Measurements from ENCODE around the gene TRPM4.

The TRPM4 gene

DNA sequence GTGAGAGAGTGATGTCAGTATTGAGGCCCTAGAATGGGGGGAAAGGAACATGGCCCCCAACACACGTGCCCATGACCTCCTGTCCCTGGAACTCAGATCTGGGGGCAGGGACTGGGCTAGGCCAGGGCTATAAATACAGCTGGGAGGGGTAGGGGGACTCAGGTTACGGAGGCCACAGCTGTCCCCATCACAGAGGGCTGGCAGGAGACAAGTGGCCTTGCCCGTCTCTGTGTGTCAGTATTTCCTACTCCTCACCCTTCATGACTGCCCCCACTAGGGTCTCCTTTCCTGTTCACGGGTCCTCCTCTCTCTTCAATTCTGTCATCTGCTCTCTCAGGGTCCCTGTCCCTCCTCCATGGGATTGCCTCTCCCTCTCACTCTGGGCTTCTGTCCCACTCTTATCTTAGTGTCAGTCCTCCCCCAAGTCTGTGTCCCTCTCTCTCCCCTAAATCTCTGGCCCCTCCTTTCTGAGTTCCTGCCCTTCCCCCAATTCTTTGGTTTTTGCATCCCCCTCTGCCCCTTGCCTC lies 1.7 kb upstream of the TRPM4 start:
- H2AK5ac ChIP-seq (ENCODE audit: low read depth, low read length), result peak overlapping the region; percentile 81

DNA sequence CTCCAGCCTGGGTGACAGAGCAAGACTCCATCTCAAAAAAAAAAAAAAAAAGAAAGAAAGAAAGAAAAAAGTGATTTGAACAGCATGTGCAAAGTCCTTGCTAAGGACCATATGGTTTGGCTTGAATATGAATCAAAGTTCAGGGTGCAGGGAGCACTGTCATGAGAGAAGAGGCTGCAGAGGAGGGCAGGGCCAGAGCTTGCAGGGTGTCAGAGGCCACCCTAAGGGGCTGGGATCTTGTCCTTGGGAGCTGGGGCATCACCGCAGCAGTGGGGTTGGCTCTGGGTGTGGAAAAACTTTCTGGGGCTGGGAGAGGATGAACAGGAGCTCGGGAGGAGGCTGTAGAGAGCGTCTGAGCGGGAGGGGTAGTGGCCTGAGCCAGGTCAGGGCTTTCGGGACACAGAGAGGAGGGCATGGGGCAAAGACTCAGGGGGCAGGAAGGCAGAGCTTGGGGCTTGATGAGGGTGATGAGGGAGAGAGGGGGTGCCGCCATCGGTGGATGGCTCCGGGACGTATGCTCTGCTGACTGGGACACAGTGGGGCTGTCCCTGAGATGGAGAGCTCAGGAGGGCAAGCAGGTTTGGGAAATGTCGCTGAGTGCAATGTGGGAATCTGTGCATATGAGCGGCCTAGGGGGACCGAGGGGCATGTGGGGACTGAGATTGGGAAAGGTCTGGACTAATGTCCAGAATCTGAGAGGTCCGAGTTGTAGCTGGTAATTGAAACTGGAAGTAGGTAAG lies 3.0 kb downstream of the TRPM4 start:
- H2AK5ac ChIP-seq (ENCODE audit: low read depth, low read length), result peak overlapping the region; percentile 7
- no peak overlapping the region for H2BK12ac ChIP-seq (ENCODE audit: low read length)
- H3K36me3 ChIP-seq (replicated peaks in 1 of 2; ENCODE audit: control insufficient read depth in 2 of 2, insufficient read depth in 2 of 2, low read length in 2 of 2), result peaks cover 0 to 32% of the 10 kb centered on the region in 2 donors
- no peak overlapping the region for H2AFZ ChIP-seq (ENCODE audit: low read length)
- peaks cover 2% of the 10 kb centered on the region for H3K79me1 ChIP-seq (ENCODE audit: low read depth, low read length)
- peak overlapping the region; percentile 56 for H3K14ac ChIP-seq (ENCODE audit: low read length)
- H3K27ac ChIP-seq (replicated peaks; ENCODE audit: low read length), result no peak overlapping the region
- peak overlapping the region; percentile 55 for H3K23ac ChIP-seq (ENCODE audit: low read depth, low read length, poor library complexity)
- H3K4me3 ChIP-seq (ENCODE audit: low read length in 2 of 2), result no peak overlapping the region
- H3K4me1 ChIP-seq (ENCODE audit: control insufficient read depth in 2 of 2, insufficient read depth in 1 of 2, low read depth in 1 of 2, low read length in 2 of 2), result peaks cover 10 to 16% of the 10 kb centered on the region in 2 donors
- no peak overlapping the region for H3K4me2 ChIP-seq (ENCODE audit: insufficient read depth, low read length, poor library complexity, severe bottlenecking)
- no peak overlapping the region for H3K18ac ChIP-seq (ENCODE audit: low read length)
- H3K4ac ChIP-seq (ENCODE audit: low read length), result no peak overlapping the region
- H3K9me3 ChIP-seq (replicated peaks in 1 of 2; ENCODE audit: control insufficient read depth in 2 of 2, insufficient read depth in 1 of 2, low read depth in 1 of 2, low read length in 2 of 2), result no peaks in the 10 kb centered on the region
- no CpG with 5 or more reads among the region's 13 CpGs for WGBS, 2 donors (ENCODE audit: extremely low coverage in 2 of 2, insufficient read length in 2 of 2, insufficient replicate concordance in 1 of 2)
- no peak overlapping the region for H4K91ac ChIP-seq (ENCODE audit: low read depth, low read length, poor library complexity)
- DNase-seq (ENCODE audit: low spot score), result no peak
- H2BK120ac ChIP-seq (ENCODE audit: low read depth, low read length), result no peak overlapping the region
- H2BK5ac ChIP-seq (ENCODE audit: low read length), result peak overlapping the region; percentile 87
- no peak overlapping the region for H3K9ac ChIP-seq (ENCODE audit: low read depth, low read length, poor library complexity)
- peaks cover 0 to 12% (median 0%) of the 10 kb centered on the region in 3 experiments for H3K27me3 ChIP-seq (ENCODE audit: control insufficient read depth in 3 of 3, insufficient read depth in 3 of 3, low read depth in 1 of 3, low read length in 3 of 3)
- no peak overlapping the region for H4K8ac ChIP-seq (ENCODE audit: low read depth, low read length)
- H2BK15ac ChIP-seq (ENCODE audit: low read length), result no peak overlapping the region

More for the DNA sequence above, 1.7 kb upstream of the TRPM4 start:
- Histone ChIP-seq H3K18ac (ENCODE audit: low read length) (peak overlapping the region; percentile 67), H3K14ac (ENCODE audit: low read length) (no peak overlapping the region), H3K4me2 (ENCODE audit: insufficient read depth, low read length, poor library complexity, severe bottlenecking) (no peak overlapping the region), H3K4ac (ENCODE audit: low read length) (no peak overlapping the region), H3K9me3 (replicated peaks in 1 of 2; ENCODE audit: control insufficient read depth in 2 of 2, insufficient read depth in 1 of 2, low read depth in 1 of 2, low read length in 2 of 2) (peaks cover 0 to 2% of the 10 kb centered on the region in 2 donors), H2BK15ac (ENCODE audit: low read length) (peak overlapping the region; percentile 64), H2BK12ac (ENCODE audit: low read length) (no peak overlapping the region), H3K36me3 (replicated peaks in 1 of 2; ENCODE audit: control insufficient read depth in 2 of 2, insufficient read depth in 2 of 2, low read length in 2 of 2) (peaks cover 0 to 12% of the 10 kb centered on the region in 2 donors), H2BK120ac (ENCODE audit: low read depth, low read length) (no peak overlapping the region), H3K27ac (replicated peaks; ENCODE audit: low read length) (no peak overlapping the region), H4K8ac (ENCODE audit: low read depth, low read length) (no peak overlapping the region), H3K4me1 (ENCODE audit: control insufficient read depth in 2 of 2, insufficient read depth in 1 of 2, low read depth in 1 of 2, low read length in 2 of 2) (peaks cover 20% of the 10 kb centered on the region in 2 donors), H2AFZ (ENCODE audit: low read length) (peak overlapping the region; percentile 76), H4K91ac (ENCODE audit: low read depth, low read length, poor library complexity) (no peak overlapping the region), H3K23ac (ENCODE audit: low read depth, low read length, poor library complexity) (no peak overlapping the region), H2BK5ac (ENCODE audit: low read length) (no peak overlapping the region), H3K27me3 (ENCODE audit: control insufficient read depth in 3 of 3, insufficient read depth in 3 of 3, low read depth in 1 of 3, low read length in 3 of 3) (peaks cover 0 to 26% (median 0%) of the 10 kb centered on the region in 3 experiments), H3K79me1 (ENCODE audit: low read depth, low read length) (peaks cover 2% of the 10 kb centered on the region), H3K9ac (ENCODE audit: low read depth, low read length, poor library complexity) (no peak overlapping the region), H3K4me3 (ENCODE audit: low read length in 2 of 2) (no peak overlapping the region)
- no peak for DNase-seq (ENCODE audit: low spot score)
- WGBS, 2 donors (ENCODE audit: extremely low coverage in 2 of 2, insufficient read length in 2 of 2, insufficient replicate concordance in 1 of 2), result no CpG with 5 or more reads among the region's 4 CpGs

DNA sequence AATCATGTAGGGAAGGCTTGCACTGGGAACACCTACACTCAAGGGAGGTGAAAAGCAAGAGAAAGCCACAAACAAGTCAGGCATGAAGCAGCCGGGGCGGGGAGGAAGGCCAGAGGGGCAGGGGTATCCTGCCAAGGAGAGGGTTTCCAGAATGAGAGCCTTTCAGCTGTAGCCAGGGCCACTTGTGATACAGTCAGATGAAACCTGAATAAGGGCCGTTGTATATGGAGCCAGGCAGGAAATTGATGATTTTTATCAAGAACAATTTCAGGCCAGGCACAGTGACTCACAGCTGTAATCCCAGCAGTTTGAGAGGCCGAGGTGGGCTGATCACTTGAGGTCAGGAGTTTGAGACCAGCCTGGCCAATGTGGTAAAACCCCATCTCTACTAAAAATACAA lies 4.4 kb downstream of the TRPM4 start:
- H2AFZ ChIP-seq (ENCODE audit: low read length), result no peak overlapping the region
- H2BK12ac ChIP-seq (ENCODE audit: low read length), result no peak overlapping the region
- no peak overlapping the region for H3K4me3 ChIP-seq (ENCODE audit: low read length in 2 of 2)
- H2BK5ac ChIP-seq (ENCODE audit: low read length), result no peak overlapping the region
- no peak overlapping the region for H4K8ac ChIP-seq (ENCODE audit: low read depth, low read length)
- peaks cover 0 to 8% (median 0%) of the 10 kb centered on the region in 3 experiments for H3K27me3 ChIP-seq (ENCODE audit: control insufficient read depth in 3 of 3, insufficient read depth in 3 of 3, low read depth in 1 of 3, low read length in 3 of 3)
- no peak overlapping the region for H3K23ac ChIP-seq (ENCODE audit: low read depth, low read length, poor library complexity)
- no CpG with 5 or more reads among the region's 4 CpGs for WGBS, 2 donors (ENCODE audit: extremely low coverage in 2 of 2, insufficient read length in 2 of 2, insufficient replicate concordance in 1 of 2)
- H2BK15ac ChIP-seq (ENCODE audit: low read length), result no peak overlapping the region
- no peak for DNase-seq (ENCODE audit: low spot score)
- no peak overlapping the region for H3K27ac ChIP-seq (replicated peaks; ENCODE audit: low read length)
- H2AK5ac ChIP-seq (ENCODE audit: low read depth, low read length), result no peak overlapping the region
- H3K14ac ChIP-seq (ENCODE audit: low read length), result no peak overlapping the region
- peaks cover 3 to 13% of the 10 kb centered on the region in 2 donors for H3K4me1 ChIP-seq (ENCODE audit: control insufficient read depth in 2 of 2, insufficient read depth in 1 of 2, low read depth in 1 of 2, low read length in 2 of 2)
- H3K36me3 ChIP-seq (replicated peaks in 1 of 2; ENCODE audit: control insufficient read depth in 2 of 2, insufficient read depth in 2 of 2, low read length in 2 of 2), result peaks cover 0 to 36% of the 10 kb centered on the region in 2 donors
- H4K91ac ChIP-seq (ENCODE audit: low read depth, low read length, poor library complexity), result no peak overlapping the region
- no peak overlapping the region for H3K18ac ChIP-seq (ENCODE audit: low read length)
- no peak overlapping the region for H3K9ac ChIP-seq (ENCODE audit: low read depth, low read length, poor library complexity)
- peaks cover 2% of the 10 kb centered on the region for H3K79me1 ChIP-seq (ENCODE audit: low read depth, low read length)
- no peaks in the 10 kb centered on the region for H3K9me3 ChIP-seq (replicated peaks in 1 of 2; ENCODE audit: control insufficient read depth in 2 of 2, insufficient read depth in 1 of 2, low read depth in 1 of 2, low read length in 2 of 2)
- no peak overlapping the region for H3K4ac ChIP-seq (ENCODE audit: low read length)
- no peak overlapping the region for H2BK120ac ChIP-seq (ENCODE audit: low read depth, low read length)
- H3K4me2 ChIP-seq (ENCODE audit: insufficient read depth, low read length, poor library complexity, severe bottlenecking), result no peak overlapping the region

DNA sequence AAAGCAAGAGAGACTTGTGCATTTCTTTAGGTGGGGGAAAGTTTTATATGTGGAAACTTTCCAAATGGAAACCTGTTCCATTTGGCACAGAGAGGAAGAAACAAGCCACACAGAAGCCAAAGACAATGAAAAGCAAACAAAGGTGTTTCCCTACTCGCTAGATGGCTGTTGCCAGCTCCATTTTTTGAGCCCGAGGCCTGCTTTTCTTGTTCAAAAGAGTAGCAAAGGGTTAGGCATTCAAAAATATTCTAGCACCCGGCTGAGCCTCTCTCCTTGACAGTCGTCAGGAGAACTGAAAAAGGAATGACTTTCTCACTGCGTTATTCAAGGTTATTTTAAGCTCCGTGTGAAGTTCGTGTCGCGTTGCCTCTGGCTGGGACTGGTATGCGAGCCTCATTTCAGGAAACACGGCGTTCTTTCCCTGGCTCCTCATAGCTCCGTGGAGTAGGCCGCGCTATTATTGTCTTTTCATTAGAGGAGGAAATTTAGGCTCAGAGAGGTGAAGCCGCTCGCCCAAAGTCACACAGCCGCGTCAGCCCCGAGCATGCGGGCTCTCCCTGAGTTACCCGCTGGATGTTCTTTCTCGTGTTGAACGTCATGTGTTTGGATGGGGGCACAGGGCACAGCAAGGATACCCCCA lies 7.6 kb downstream of the TRPM4 start:
- Histone ChIP-seq H3K4me3 (ENCODE audit: low read length in 2 of 2) (no peak overlapping the region), H2AFZ (ENCODE audit: low read length) (no peak overlapping the region), H3K27ac (replicated peaks; ENCODE audit: low read length) (no peak overlapping the region), H2BK5ac (ENCODE audit: low read length) (peak overlapping the region; percentile 70), H3K4me1 (ENCODE audit: control insufficient read depth in 2 of 2, insufficient read depth in 1 of 2, low read depth in 1 of 2, low read length in 2 of 2) (peaks cover 0 to 7% of the 10 kb centered on the region in 2 donors), H2AK5ac (ENCODE audit: low read depth, low read length) (peak overlapping the region; percentile 47), H3K14ac (ENCODE audit: low read length) (peak overlapping the region; percentile 97), H3K18ac (ENCODE audit: low read length) (peak overlapping the region; percentile 92), H2BK120ac (ENCODE audit: low read depth, low read length) (no peak overlapping the region), H4K91ac (ENCODE audit: low read depth, low read length, poor library complexity) (no peak overlapping the region), H2BK15ac (ENCODE audit: low read length) (peak overlapping the region; percentile 54), H3K4me2 (ENCODE audit: insufficient read depth, low read length, poor library complexity, severe bottlenecking) (peak overlapping the region; percentile 71), H3K23ac (ENCODE audit: low read depth, low read length, poor library complexity) (peak overlapping the region; percentile 69), H3K4ac (ENCODE audit: low read length) (no peak overlapping the region), H3K79me1 (ENCODE audit: low read depth, low read length) (peaks cover 2% of the 10 kb centered on the region), H3K36me3 (replicated peaks in 1 of 2; ENCODE audit: control insufficient read depth in 2 of 2, insufficient read depth in 2 of 2, low read length in 2 of 2) (peaks cover 0 to 52% of the 10 kb centered on the region in 2 donors), H3K9ac (ENCODE audit: low read depth, low read length, poor library complexity) (peak overlapping the region; percentile 85), H4K8ac (ENCODE audit: low read depth, low read length) (peak overlapping the region; percentile 94), H3K9me3 (replicated peaks in 1 of 2; ENCODE audit: control insufficient read depth in 2 of 2, insufficient read depth in 1 of 2, low read depth in 1 of 2, low read length in 2 of 2) (no peaks in the 10 kb centered on the region), H2BK12ac (ENCODE audit: low read length) (no peak overlapping the region), H3K27me3 (ENCODE audit: control insufficient read depth in 3 of 3, insufficient read depth in 3 of 3, low read depth in 1 of 3, low read length in 3 of 3) (peaks cover 0 to 3% (median 0%) of the 10 kb centered on the region in 3 experiments)
- DNase-seq (ENCODE audit: low spot score), result no peak
- WGBS, 2 donors (ENCODE audit: extremely low coverage in 2 of 2, insufficient read length in 2 of 2, insufficient replicate concordance in 1 of 2), result no CpG with 5 or more reads among the region's 24 CpGs
